ENCODE measurements around the gene DLEC1.

DNA sequence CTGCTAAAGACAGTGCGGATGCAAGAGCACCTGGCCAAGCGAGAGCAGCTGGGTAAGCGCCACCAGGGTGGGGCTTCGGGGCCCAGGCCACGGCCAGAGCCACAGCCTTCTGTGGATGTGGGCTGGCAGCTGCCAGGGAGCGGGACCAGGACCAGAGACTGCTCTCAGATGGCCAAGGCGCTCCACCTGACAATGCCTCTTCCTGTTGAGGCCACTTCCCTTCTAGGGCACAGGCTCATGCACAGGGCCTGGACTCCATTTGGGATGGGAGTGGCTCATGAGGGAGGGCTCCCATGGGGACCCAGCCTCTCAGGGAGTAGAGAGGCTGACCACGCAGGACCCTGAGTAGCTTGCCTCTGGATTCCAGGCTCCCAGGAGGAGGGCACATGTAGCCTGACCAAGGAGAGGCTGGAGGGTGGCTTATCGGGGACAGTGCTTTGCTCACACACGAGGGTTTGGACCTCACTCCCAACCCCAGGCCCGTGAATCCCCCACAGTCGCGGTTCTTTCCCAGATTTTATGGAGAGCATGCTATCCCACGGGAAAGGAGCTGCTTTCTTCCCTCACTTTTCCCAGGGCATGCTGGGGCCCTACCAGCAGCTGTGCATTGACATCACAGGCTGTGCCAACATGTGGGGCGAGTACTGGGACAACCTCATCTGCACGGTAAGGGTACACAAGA is 72.8 kb downstream of the DLEC1 start:
- TF ChIP-seq CTCF (conservative IDR thresholded peaks at IDR 0.05; ENCODE audit: low read depth, low read length): no peak
- TF ChIP-seq, protein P1, sequence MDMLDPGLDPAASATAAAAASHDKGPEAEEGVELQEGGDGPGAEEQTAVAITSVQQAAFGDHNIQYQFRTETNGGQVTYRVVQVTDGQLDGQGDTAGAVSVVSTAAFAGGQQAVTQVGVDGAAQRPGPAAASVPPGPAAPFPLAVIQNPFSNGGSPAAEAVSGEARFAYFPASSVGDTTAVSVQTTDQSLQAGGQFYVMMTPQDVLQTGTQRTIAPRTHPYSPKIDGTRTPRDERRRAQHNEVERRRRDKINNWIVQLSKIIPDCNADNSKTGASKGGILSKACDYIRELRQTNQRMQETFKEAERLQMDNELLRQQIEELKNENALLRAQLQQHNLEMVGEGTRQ (IDR thresholded peaks at IDR 0.05; ENCODE audit: low read depth, low read length): no peak
- no peak for TF ChIP-seq POLR2A (IDR thresholded peaks at IDR 0.05; ENCODE audit: low read depth, low read length)
- TF ChIP-seq CHD1 (IDR thresholded peaks at IDR 0.05; ENCODE audit: low read depth, low read length): no peak
